GM10248 (cell line): ENCODE measurements around the gene AATK.

Source experiments
- CTCF ChIA-PET: fragments of 300-600 bp; sonication (Branson Sonifier 250); formaldehyde crosslinking; extraction: SDS; loops from one replicate; lab custom pipeline; 2021; ENCODE audit warnings: antibody characterized with exemption; lab: Yijun Ruan, JAX
- POLR2A ChIA-PET: fragments of 350-650 bp; sonication (Branson Sonifier 250); formaldehyde crosslinking; extraction: SDS; loops from one replicate; lab custom pipeline; 2020; ENCODE audit warnings: antibody characterized with exemption; lab: Yijun Ruan, JAX
- DNase-seq: peaks from one replicate; pipeline ENCODE4 v3.0.0; 2012; ENCODE audit errors: extremely low spot score
- TF ChIP-seq, protein P1 (sequence below): IDR thresholded peaks from 2 replicates; pipeline ENCODE4 v1.5.1; 2012; ENCODE audit warnings: mild to moderate bottlenecking, low read depth; ENCODE audit errors: extremely low read depth, missing control alignments, control extremely low read depth

AATK gene

DNA sequence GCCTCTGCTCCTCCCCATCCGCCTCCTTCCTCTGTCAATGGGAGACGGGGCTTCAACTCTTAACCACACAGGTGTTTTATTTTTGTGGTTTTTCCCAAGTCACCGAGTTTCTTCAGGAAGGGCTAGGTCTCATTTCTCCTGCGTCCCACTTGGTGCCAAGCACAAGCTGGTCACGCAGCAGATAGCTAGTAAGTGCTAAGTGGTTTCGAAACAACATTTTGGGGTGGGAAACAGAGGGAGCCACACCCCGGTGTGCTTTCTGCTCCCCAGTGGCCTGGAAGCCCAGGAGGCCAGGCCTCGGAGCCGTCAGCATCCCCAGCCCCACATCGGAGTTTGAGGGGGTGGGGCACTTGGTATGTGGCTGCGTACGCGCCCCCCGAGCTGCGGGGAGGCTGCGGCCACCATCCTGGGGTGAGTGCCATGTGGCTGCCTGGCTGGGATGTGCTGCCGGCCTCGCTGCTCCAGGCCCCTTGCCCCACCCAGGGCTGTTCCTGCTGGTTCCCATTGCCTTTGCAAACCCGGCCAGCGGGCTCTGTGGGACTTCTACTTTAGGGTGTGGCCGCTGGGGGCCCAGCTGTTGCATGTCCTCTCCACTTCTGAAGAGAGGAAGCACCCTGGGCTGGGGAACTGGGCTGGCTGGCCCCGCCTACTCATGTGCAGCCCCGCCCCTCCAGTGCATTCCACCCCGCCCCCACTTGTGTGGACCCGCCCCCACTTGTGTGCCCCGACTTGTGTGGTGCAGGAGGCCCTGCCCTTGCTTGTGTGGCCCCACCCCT is 75.5 kb downstream of the AATK start:
- ChIA-PET CTCF (interaction anchor here (0.8 kb wide), 1 partner anchor 11 kb away, joined by 4 read pairs; no protein-coding TSS in a partner anchor), POLR2A (no interaction called here)
- TF ChIP-seq, protein P1, sequence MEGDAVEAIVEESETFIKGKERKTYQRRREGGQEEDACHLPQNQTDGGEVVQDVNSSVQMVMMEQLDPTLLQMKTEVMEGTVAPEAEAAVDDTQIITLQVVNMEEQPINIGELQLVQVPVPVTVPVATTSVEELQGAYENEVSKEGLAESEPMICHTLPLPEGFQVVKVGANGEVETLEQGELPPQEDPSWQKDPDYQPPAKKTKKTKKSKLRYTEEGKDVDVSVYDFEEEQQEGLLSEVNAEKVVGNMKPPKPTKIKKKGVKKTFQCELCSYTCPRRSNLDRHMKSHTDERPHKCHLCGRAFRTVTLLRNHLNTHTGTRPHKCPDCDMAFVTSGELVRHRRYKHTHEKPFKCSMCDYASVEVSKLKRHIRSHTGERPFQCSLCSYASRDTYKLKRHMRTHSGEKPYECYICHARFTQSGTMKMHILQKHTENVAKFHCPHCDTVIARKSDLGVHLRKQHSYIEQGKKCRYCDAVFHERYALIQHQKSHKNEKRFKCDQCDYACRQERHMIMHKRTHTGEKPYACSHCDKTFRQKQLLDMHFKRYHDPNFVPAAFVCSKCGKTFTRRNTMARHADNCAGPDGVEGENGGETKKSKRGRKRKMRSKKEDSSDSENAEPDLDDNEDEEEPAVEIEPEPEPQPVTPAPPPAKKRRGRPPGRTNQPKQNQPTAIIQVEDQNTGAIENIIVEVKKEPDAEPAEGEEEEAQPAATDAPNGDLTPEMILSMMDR, result no peak
- DNase-seq, result no peak

DNA sequence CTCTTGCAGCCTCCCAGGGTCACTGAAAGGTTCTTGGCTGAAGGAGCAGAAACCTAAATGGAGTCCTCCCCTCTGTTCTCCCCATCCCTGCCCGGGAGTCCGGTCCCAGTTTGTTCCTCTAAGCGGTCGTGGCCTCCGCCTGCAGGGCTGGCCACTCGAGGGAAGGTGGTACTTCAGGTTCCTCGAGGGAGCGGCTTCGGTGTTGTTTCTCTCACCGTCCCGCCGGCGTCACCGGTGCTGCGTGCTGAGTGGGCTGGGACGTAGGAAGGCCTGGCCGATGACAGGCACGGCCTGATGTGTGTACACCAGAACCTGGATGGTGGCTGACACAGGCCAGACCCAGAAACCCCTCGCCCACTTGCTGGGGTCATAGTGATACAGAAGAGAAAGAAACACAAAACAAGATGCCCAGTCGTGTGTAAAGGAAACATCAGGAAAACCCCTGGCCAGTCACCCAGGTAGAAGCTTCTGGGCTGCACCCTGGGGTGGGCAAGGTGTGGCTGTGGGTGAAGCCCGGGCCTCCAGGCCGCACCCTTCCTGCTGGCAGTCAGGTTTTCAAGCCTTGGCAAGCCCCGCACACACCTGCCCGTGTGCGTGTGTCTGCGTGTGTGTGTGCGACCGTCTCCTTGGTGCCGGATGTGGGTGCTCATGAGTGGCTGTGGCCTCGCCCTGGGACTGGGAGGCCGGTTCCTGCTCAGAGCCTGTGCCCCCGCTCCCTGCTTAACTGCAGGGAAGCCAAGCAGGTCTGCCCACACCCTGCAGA is 79.1 kb downstream of the AATK start:
- TF ChIP-seq, protein P1, result no peak
- ChIA-PET POLR2A (no interaction called here), CTCF (interaction anchor here (1.3 to 2.4 kb wide), 3 partner anchors 11 to 17 kb away, joined by 4 to 12 read pairs (median 6); no protein-coding TSS in a partner anchor)
- no peak for DNase-seq

DNA sequence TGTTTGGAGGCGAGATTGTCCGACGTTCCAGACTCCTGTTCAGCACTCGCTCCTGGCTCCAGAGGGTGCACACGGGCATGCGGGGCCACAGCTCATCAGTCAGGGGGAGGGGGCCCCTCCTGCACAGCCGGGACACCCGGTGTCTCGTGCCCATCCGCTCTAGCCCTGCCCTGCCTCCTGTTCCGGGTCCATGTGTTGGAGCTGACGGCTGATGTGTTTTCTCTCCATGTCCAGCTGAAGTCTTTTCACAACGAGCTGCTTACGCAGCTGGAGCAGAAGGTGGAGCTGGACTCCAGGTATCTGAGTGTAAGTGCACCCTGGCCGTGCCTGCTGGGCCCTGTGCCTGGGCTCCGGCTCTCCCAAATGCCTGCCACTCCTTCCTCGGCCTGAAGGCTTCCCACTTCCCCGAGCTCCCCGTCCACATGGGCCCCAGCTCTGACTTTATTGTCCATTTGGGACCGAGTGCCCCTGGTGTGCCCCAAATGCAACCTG is 80.6 kb downstream of the AATK start:
- no peak for DNase-seq
- ChIA-PET POLR2A (no interaction called here), CTCF (interaction anchor here (1.3 to 2.4 kb wide), 3 partner anchors 8 to 17 kb away, joined by 3 to 6 read pairs (median 5); no protein-coding TSS in a partner anchor)
- TF ChIP-seq, protein P1, result no peak

DNA sequence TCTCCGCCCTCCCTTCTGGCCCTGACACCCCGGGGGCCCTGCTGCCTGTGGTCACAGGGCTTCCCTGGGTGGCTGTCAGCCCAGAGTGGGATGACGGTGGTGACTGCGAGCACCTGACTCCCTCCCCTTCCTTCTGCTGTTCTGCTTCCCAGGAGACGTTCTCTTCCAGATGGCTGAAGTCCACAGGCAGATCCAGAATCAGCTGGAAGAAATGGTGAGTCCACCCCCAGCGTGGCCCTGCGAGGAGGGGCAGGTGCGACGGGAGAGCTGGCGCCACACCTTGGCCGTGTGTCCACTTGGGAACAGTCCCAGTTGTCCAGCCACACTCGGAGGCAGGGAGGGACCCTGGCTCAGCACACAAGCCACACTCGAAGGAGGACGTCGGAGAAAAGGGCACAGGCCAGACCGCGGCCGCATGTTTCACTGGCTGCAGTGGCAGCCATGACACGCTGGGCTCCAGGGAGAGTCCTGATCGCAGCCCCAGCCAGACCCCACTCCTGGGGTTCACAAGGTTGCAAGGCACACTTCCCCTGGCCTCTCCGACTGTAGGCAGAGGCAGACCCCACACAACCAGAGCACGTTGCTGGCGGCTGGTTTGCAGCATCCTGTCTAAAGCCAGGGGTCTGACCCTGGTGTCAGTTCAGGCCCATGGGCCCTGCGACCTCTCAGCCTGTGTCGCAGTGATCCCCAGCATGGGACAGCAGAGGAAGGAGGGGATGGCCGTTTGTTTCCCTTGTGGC is 81.2 kb downstream of the AATK start:
- no peak for DNase-seq
- TF ChIP-seq, protein P1, result no peak
- POLR2A ChIA-PET, result no interaction called here
- CTCF ChIA-PET, result interaction anchor here (1.3 to 2.4 kb wide), 3 partner anchors 8 to 17 kb away, joined by 3 to 6 read pairs (median 5); no protein-coding TSS in a partner anchor

DNA sequence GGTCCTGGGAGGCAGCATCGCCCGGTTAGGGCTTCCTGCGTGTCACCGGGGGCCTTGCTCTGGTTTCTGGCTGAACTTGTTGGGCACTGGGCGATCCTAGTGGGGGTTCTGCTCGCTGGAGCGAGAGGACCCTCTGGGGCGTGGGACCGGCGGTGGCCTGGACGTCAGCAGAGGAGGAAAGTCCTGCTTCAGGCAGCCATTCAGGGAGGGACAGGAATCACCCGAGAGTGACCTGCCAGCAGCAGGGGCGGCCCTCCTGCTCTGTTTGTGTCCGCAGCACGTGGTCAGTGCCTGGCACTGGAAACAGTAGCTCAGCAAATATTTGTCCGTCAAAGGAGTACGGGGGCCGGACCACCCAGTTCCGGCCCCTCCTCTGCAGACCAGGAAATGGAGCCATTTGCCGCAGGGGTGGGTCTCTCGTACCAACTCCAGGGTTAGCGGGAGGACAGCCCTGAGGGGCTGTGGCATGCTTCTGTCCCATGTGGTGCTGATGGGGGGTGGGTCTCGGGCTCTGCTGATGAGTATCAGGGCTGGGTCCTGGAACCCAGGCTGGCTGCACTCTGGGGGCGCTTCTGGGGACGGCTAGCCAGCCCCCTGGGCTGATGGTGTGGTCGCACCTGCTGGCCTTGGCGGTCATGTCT is 82.8 kb downstream of the AATK start:
- TF ChIP-seq, protein P1, result no peak
- POLR2A ChIA-PET, result no interaction called here
- CTCF ChIA-PET, result no interaction called here
- DNase-seq, result no peak
